Lung (tissue), 12 donors: Measurements from ENCODE around the gene LGALS14. TPM values are rescaled to one million over a fixed set of nuclear protein-coding genes. Genes with fewer than 3 reads are reported as not detected.

Experiments
- ATAC-seq: fragments of 200-7000 bp; cut with Tn5 transposase; one replicate; pipeline ENCODE4 v1.9.1; 2020; ENCODE audit warnings: moderate number of reproducible peaks; ENCODE audit not compliant: insufficient read depth, low FRiP score
- DNase-seq, 3 donors: peaks; one replicate each; pipeline ENCODE4 v3.0.0-alpha.2; 2013 to 2017
- H3K27ac ChIP-seq, 2 donors: one replicate each; pipeline ENCODE4 v1.5.1; 2013; ENCODE audit warnings: mild to moderate bottlenecking in 2 of 2, moderate library complexity in 2 of 2, control low read depth in 1 of 2, inconsistent platforms in 1 of 2, low read depth in 1 of 2, low read length in 1 of 2
- H3K27me3 ChIP-seq, 3 donors: one replicate each; pipeline ENCODE4 v1.5.1; 2013; ENCODE audit warnings: low read length in 2 of 3; ENCODE audit not compliant: control insufficient read depth in 3 of 3, insufficient read depth in 3 of 3
- H3K36me3 ChIP-seq, 4 donors: one replicate each; pipeline ENCODE4 v1.5.1; 2013; ENCODE audit warnings: low read length in 4 of 4, mild to moderate bottlenecking in 1 of 4, moderate library complexity in 1 of 4; ENCODE audit not compliant: control insufficient read depth in 4 of 4, insufficient read depth in 4 of 4
- H3K4me1 ChIP-seq, 5 donors: one replicate each; pipeline ENCODE4 v1.5.1; 2013; ENCODE audit warnings: low read length in 5 of 5, mild to moderate bottlenecking in 2 of 5, moderate library complexity in 1 of 5; ENCODE audit not compliant: control insufficient read depth in 5 of 5, insufficient read depth in 5 of 5
- H3K4me3 ChIP-seq: one replicate; pipeline ENCODE4 v1.5.1; 2013; ENCODE audit warnings: mild to moderate bottlenecking, control low read depth, moderate library complexity
- H3K9ac ChIP-seq, 2 donors: one replicate each; pipeline ENCODE4 v1.5.1; 2013; ENCODE audit warnings: low read length in 2 of 2, control low read depth in 1 of 2; ENCODE audit not compliant: insufficient read depth in 1 of 2
- H3K9me3 ChIP-seq, 4 donors: one replicate each; pipeline ENCODE4 v1.5.1; 2013; ENCODE audit warnings: low read length in 3 of 4, mild to moderate bottlenecking in 1 of 4, moderate library complexity in 1 of 4; ENCODE audit not compliant: control insufficient read depth in 4 of 4, insufficient read depth in 3 of 4
- CTCF ChIP-seq: IDR thresholded peaks from 2 replicates; pipeline ENCODE4 v1.5.1; 2012; ENCODE audit warnings: mild to moderate bottlenecking; ENCODE audit errors: control extremely low read depth, extremely low read depth
- WGBS, 2 donors: extraction: QIAGEN DNeasy Blood & Tissue Kit; methylation state at CpG; one replicate each; pipeline ENCODE4 v1.1.7; 2013; 5-methylcytosine and 5-hydroxymethylcytosine counted together
- polyA plus RNA-seq, 2 donors: library from polyadenylated mRNA; stranded (reverse); fragments of 200-250 nt; gene quantifications; one replicate each; pipeline ENCODE4 v1.2.1, GENCODE V29; 2013
- total RNA-seq, 2 donors: library from RNA; depleted of rRNA in 1 of 2; stranded (reverse); fragments of >200 nt in 1 of 2; gene quantifications; one replicate each; pipeline ENCODE4 v1.2.1, GENCODE V29; 2014 to 2021
- donor health status: control.
- donor health status: control.
- donor health status: Bipolar disorder and iron deficiency.
- donor health status: healthy.
- donor health status: DM: yes; HTN: yes; CAD: no.

LGALS14 gene
- total and polyA plus RNA-seq, 4 donors = not detected

- no peaks in the 10 kb centered on the region for H3K9me3 ChIP-seq
- DNase-seq = no peak
- no peak overlapping the region for H3K9ac ChIP-seq
- no peak for TF ChIP-seq CTCF
- no peaks in the 10 kb centered on the region for H3K4me1 ChIP-seq
- H3K4me3 ChIP-seq = no peak overlapping the region
- no peaks in the 10 kb centered on the region for H3K27me3 ChIP-seq
- no peak for ATAC-seq
- 74 to 81% methylated on average over 4 of the region's 4 CpGs for WGBS, 2 donors
- no peaks in the 10 kb centered on the region for H3K36me3 ChIP-seq
- H3K27ac ChIP-seq = no peak overlapping the region
These were observed 42.7 kb downstream of the LGALS14 start for GRCh38 chr19:39746836-39747529.

- 77 to 80% methylated on average over 5 of the region's 5 CpGs for WGBS, 2 donors
- Histone ChIP-seq H3K9me3 (no peaks in the 10 kb centered on the region), H3K27me3 (no peaks in the 10 kb centered on the region), H3K27ac (no peak overlapping the region), H3K36me3 (no peaks in the 10 kb centered on the region), H3K4me1 (no peaks in the 10 kb centered on the region), H3K4me3 (no peak overlapping the region), H3K9ac (no peak overlapping the region)
- ATAC-seq = no peak
- DNase-seq = no peak
- TF ChIP-seq CTCF = no peak
These were observed 45.7 kb downstream of the LGALS14 start for GRCh38 chr19:39749981-39750380.

DNA sequence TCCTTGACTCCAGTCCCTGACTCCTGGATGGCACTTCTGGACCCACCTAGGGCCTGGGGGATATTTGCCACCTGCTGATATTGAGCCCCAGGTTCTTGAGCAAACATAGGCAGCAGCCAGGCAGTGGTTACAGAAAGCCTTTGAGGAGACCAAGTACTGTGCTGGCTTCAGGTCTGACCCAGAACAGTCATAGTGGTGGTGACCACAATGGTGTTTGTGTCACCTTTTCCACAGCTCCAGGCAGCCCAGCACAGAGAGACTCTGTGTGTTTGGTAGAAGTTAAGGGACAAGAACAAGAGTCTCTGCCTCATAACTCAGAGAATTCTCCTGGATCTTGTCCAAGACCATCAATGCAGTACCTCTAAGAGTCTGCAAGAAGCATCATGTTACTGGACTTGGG is 48.1 kb downstream of the LGALS14 start:
- no peak overlapping the region for H3K27ac ChIP-seq
- H3K4me3 ChIP-seq = no peak overlapping the region
- DNase-seq = no peak
- no peaks in the 10 kb centered on the region for H3K27me3 ChIP-seq
- no peaks in the 10 kb centered on the region for H3K9me3 ChIP-seq
- no peaks in the 10 kb centered on the region for H3K36me3 ChIP-seq
- no peak for ATAC-seq
- H3K4me1 ChIP-seq = no peaks in the 10 kb centered on the region
- no peak overlapping the region for H3K9ac ChIP-seq
- TF ChIP-seq CTCF = no peak

- H3K27me3 ChIP-seq = no peaks in the 10 kb centered on the region
- H3K36me3 ChIP-seq = no peaks in the 10 kb centered on the region
- no peak overlapping the region for H3K9ac ChIP-seq
- no peak overlapping the region for H3K27ac ChIP-seq
- DNase-seq (no peak), ATAC-seq (no peak)
- H3K4me1 ChIP-seq = no peaks in the 10 kb centered on the region
- no peaks in the 10 kb centered on the region for H3K9me3 ChIP-seq
- TF ChIP-seq CTCF = no peak
- no peak overlapping the region for H3K4me3 ChIP-seq
These were observed 48.5 kb downstream of the LGALS14 start for GRCh38 chr19:39752795-39753194.
